Germinal center (tissue), 1 donor: ENCODE data around the gene EZH2.

Experiments
- DNase-seq: peaks from one replicate; pipeline ENCODE4 v3.0.0; 2012; ENCODE audit warnings: mixed read lengths, low spot score

EZH2 gene

GRCh38 chr7:148806187-148806586 is 77.9 kb downstream of the EZH2 start:
- DNase-seq: no peak

GRCh38 chr7:148804343-148805235 is 79.5 kb downstream of the EZH2 start:
- DNase-seq: no peak

GRCh38 chr7:148803094-148803493 is 81.0 kb downstream of the EZH2 start:
- DNase-seq: no peak

- no peak for DNase-seq
These were observed 82.0 kb downstream of the EZH2 start for GRCh38 chr7:148802101-148802493.

- DNase-seq: no peak
These were observed 83.4 kb downstream of the EZH2 start for GRCh38 chr7:148800677-148801076.

GRCh38 chr7:148799893-148800555 is 84.1 kb downstream of the EZH2 start:
- DNase-seq: no peak

- no peak for DNase-seq
These were observed 87.2 kb downstream of the EZH2 start for GRCh38 chr7:148796841-148797240.

GRCh38 chr7:148794476-148794875 is 89.6 kb downstream of the EZH2 start:
- no peak for DNase-seq

GRCh38 chr7:148793590-148793989 is 90.5 kb downstream of the EZH2 start:
- DNase-seq: no peak

- no peak for DNase-seq
These were observed 92.5 kb downstream of the EZH2 start for GRCh38 chr7:148791546-148791945.

- DNase-seq: no peak
These were observed 93.2 kb downstream of the EZH2 start for GRCh38 chr7:148790850-148791249.

GRCh38 chr7:148790131-148790726 is 93.9 kb downstream of the EZH2 start:
- no peak for DNase-seq

- DNase-seq: no peak
These were observed 94.9 kb downstream of the EZH2 start for GRCh38 chr7:148789220-148789619.

GRCh38 chr7:148787571-148788295 is 96.4 kb downstream of the EZH2 start:
- DNase-seq: no peak

- no peak for DNase-seq
These were observed 100.1 kb downstream of the EZH2 start for GRCh38 chr7:148783801-148784527.

GRCh38 chr7:148782757-148783456 is 101.2 kb downstream of the EZH2 start:
- no peak for DNase-seq

- DNase-seq: no peak
These were observed 109.6 kb downstream of the EZH2 start for GRCh38 chr7:148774471-148774870.

- no peak for DNase-seq
These were observed 110.8 kb downstream of the EZH2 start for GRCh38 chr7:148773334-148773733.

GRCh38 chr7:148772297-148773089 is 111.6 kb downstream of the EZH2 start:
- no peak for DNase-seq

GRCh38 chr7:148770004-148770403 is 114.1 kb downstream of the EZH2 start:
- DNase-seq: no peak
